Loucy (cell line): ENCODE results near the gene DYRK4.

Experiments used
- CTCF ChIP-seq: fragments of 200-600 bp; sonication (generic); conservative IDR thresholded peaks from 2 replicates; pipeline ENCODE4 v1.5.1; 2014; ENCODE audit warnings: mild to moderate bottlenecking, antibody characterized with exemption, low read length
- EZH2phosphoT487 ChIP-seq: fragments of 200-600 bp; IDR thresholded peaks from 2 replicates; pipeline ENCODE4 v1.6.1; 2018; ENCODE audit warnings: antibody characterized with exemption, mild to moderate bottlenecking, moderate library complexity, borderline replicate concordance

- TF ChIP-seq CTCF (no peak), EZH2phosphoT487 (no peak)
Measured at GRCh38 chr12:4552191-4552590, 9.8 kb upstream of the DYRK4 start.
